ENCODE results near the gene SEC23A. TPM values are rescaled to one million over a fixed set of nuclear protein-coding genes. Genes with fewer than 3 reads are reported as not detected.
A peak's percentile ranks its signal among the peaks of the same experiment; 100 is the strongest.

SEC23A gene
- total RNA-seq, 1 donor from 2014 or later: 59.2 TPM

DNA sequence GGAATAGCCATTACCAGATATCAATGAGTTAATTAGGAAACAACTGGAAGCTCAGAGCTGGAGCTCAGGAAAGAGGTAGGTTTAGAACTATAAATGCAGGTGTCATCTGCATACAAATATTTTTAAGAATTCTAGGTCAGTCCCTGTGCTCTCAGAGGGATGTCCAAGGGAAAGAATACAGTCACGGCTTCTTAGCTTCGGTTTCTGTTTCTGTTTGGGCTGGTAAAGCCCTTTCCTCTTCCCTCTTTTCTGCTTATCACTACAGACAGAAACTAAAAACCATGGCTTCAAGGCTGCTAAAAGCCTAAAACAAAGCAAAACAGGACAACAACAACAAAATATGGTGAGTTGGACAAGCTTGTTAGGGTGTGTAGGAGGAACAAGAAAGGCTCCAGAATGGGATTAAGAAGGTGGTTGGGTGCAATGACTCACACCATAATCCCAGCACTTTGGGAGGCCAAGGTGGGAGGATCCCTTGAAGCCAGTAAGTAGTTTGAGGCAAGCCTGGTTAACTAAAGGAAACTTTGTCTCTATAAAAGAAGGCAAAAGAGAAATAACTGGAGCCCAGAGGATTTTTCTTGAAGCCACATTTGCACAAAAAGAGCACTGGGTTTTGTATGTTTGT, 113.0 kb downstream of the SEC23A start:
- no peak overlapping the region for H3K4me3 Mint-ChIP-seq (ENCODE audit: unreplicated experiment)
- H3K27ac Mint-ChIP-seq (ENCODE audit: unreplicated experiment): no peak overlapping the region
- no peaks in the 10 kb centered on the region for H3K27me3 Mint-ChIP-seq (ENCODE audit: unreplicated experiment)
- TF ChIP-seq, protein P1, sequence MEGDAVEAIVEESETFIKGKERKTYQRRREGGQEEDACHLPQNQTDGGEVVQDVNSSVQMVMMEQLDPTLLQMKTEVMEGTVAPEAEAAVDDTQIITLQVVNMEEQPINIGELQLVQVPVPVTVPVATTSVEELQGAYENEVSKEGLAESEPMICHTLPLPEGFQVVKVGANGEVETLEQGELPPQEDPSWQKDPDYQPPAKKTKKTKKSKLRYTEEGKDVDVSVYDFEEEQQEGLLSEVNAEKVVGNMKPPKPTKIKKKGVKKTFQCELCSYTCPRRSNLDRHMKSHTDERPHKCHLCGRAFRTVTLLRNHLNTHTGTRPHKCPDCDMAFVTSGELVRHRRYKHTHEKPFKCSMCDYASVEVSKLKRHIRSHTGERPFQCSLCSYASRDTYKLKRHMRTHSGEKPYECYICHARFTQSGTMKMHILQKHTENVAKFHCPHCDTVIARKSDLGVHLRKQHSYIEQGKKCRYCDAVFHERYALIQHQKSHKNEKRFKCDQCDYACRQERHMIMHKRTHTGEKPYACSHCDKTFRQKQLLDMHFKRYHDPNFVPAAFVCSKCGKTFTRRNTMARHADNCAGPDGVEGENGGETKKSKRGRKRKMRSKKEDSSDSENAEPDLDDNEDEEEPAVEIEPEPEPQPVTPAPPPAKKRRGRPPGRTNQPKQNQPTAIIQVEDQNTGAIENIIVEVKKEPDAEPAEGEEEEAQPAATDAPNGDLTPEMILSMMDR (IDR thresholded peaks at IDR 0.05; ENCODE audit: partially characterized antibody, unreplicated experiment): no peak
- DNase-seq: no peak
- H3K9me3 Mint-ChIP-seq (ENCODE audit: unreplicated experiment): peaks cover 1% of the 10 kb centered on the region
- H3K4me1 Mint-ChIP-seq (ENCODE audit: low read depth, unreplicated experiment): peaks cover 10% of the 10 kb centered on the region
- no peaks in the 10 kb centered on the region for H3K36me3 Mint-ChIP-seq (ENCODE audit: unreplicated experiment)

DNA sequence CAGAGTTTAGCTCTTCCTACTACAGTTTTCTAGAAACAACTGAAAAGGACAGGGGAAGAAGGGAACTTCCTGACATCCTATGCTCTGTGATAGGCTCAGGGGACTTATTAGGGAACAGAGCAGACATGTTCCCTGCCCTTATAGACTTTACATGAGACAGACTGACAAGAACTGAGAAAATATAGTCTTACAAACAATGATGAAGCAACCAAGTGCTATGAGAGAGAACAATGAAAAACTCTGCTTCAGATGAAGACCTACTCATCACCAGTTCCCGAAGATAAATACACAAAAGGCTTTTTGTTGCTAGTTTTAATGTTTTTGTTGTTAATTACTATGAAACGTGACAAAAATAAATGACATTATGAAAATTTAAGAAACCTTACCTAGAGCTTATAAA, 115.3 kb downstream of the SEC23A start:
- Mint-ChIP-seq H3K27ac (ENCODE audit: unreplicated experiment) (peak overlapping the region; percentile 56), H3K36me3 (ENCODE audit: unreplicated experiment) (peaks cover 6% of the 10 kb centered on the region), H3K9me3 (ENCODE audit: unreplicated experiment) (peaks cover 2% of the 10 kb centered on the region), H3K4me3 (ENCODE audit: unreplicated experiment) (no peak overlapping the region), H3K27me3 (ENCODE audit: unreplicated experiment) (no peaks in the 10 kb centered on the region), H3K4me1 (ENCODE audit: low read depth, unreplicated experiment) (peaks cover 5% of the 10 kb centered on the region)
- TF ChIP-seq, protein P1 (IDR thresholded peaks at IDR 0.05; ENCODE audit: partially characterized antibody, unreplicated experiment): no peak
- DNase-seq: no peak

DNA sequence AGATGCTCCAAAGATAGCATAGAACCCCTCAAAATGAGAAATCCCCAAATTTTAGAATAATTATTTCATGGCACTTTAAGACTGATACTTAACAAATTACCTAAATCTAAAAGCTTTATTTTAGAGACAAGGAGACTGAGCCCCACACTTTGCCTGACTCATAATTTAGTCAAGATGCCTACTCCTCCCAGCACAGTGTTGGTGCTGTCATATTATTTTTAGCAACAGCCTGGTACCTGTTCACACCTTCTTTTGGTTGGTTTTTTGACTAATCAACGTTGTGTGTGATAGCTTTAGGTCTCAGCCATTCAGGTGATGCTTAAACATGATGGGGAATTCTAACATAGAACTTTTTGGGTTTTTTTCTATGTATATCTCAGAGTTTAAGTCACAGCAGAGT, 120.2 kb downstream of the SEC23A start:
- peaks cover 4% of the 10 kb centered on the region for H3K4me1 Mint-ChIP-seq (ENCODE audit: low read depth, unreplicated experiment)
- DNase-seq: no peak
- no peak overlapping the region for H3K27ac Mint-ChIP-seq (ENCODE audit: unreplicated experiment)
- no peak overlapping the region for H3K4me3 Mint-ChIP-seq (ENCODE audit: unreplicated experiment)
- peaks cover 23% of the 10 kb centered on the region for H3K36me3 Mint-ChIP-seq (ENCODE audit: unreplicated experiment)
- H3K9me3 Mint-ChIP-seq (ENCODE audit: unreplicated experiment): peaks cover 6% of the 10 kb centered on the region
- no peaks in the 10 kb centered on the region for H3K27me3 Mint-ChIP-seq (ENCODE audit: unreplicated experiment)
- TF ChIP-seq, protein P1 (IDR thresholded peaks at IDR 0.05; ENCODE audit: partially characterized antibody, unreplicated experiment): no peak

DNA sequence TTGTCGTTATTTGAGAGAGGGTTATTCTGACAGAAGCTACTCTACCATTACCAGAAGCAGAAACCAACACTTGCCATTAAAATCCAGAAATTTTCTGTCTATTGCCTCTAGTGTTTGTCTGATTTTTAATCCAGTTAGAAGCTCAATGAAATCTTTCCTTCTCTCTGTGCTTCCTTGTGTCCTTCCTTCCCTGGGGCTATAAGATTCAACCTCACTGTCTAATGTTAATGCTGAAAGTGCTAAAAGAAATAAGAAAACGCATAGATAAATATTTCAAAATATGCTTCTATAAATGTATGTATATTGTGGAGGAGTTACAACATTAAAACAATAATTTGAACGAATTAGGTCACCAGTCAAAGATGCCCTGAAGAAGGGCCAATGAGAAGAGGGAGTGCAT, 120.8 kb downstream of the SEC23A start:
- TF ChIP-seq, protein P1 (IDR thresholded peaks at IDR 0.05; ENCODE audit: partially characterized antibody, unreplicated experiment): no peak
- Mint-ChIP-seq H3K27ac (ENCODE audit: unreplicated experiment) (no peak overlapping the region), H3K9me3 (ENCODE audit: unreplicated experiment) (peaks cover 8% of the 10 kb centered on the region), H3K4me3 (ENCODE audit: unreplicated experiment) (no peak overlapping the region), H3K36me3 (ENCODE audit: unreplicated experiment) (peaks cover 26% of the 10 kb centered on the region), H3K4me1 (ENCODE audit: low read depth, unreplicated experiment) (no peaks in the 10 kb centered on the region), H3K27me3 (ENCODE audit: unreplicated experiment) (no peaks in the 10 kb centered on the region)
- no peak for DNase-seq

Other genes with a start within 250 kb of the SEC23A start
- 16.1 TPM for gene GEMIN2, start 11.1 kb upstream of the SEC23A start, total RNA-seq (ENCODE audit: unreplicated experiment)
- gene TRAPPC6B, start 67.1 kb upstream of the SEC23A start, total RNA-seq (ENCODE audit: unreplicated experiment): 47.4 TPM
- gene PNN, start 72.0 kb upstream of the SEC23A start, total RNA-seq (ENCODE audit: unreplicated experiment): 102 TPM
- gene MIA2, start 130.7 kb upstream of the SEC23A start, total RNA-seq (ENCODE audit: unreplicated experiment): 9.7 TPM